Peyer's patch (tissue), 4 donors: ENCODE data around the gene RIC1.

Experiments used
- CTCF ChIP-seq, 6 experiments: fragments of 450-650 bp in 4 of 6; fragments of 200-600 bp in 2 of 6; sonication (generic) in 1 of 6; IDR thresholded peaks; one replicate each; pipeline ENCODE4 v1.5.1; 2017 to 2019; ENCODE audit warnings: antibody characterized with exemption in 6 of 6, mild to moderate bottlenecking in 3 of 6, moderate library complexity in 1 of 6
- POLR2A ChIP-seq, 2 donors: fragments of 450-650 bp; IDR thresholded peaks; one replicate each; pipeline ENCODE4 v1.5.1; 2017; ENCODE audit warnings: antibody characterized with exemption in 2 of 2, mild to moderate bottlenecking in 2 of 2, moderate library complexity in 2 of 2

- TF ChIP-seq CTCF (IDR thresholded peaks at IDR 0.05) (no peak), POLR2A (IDR thresholded peaks at IDR 0.05) (no peak)
Observed at GRCh38 chr9:5820425-5820824, 191.5 kb downstream of the RIC1 start.
